Measurements from ENCODE around the gene GALP.

The GALP gene

DNA sequence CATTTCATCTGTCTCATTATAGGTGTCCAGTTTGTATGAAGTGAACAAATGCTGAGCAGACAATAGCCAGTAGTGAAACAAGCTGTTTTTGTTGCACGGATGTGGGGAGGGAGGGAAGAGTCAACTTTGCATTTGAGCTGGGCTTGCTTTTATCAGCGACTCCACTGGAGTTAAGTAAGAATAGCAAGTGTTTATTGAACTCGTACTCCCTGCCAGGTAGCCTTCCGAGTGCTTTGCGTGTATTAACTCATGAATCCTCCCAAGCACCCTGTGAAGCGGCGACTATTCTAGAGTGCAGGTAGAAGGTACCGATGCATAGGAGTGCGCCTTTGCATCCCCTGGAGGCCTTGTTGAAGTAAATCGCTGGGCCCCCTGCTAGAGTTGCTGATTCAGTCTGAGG, 39.4 kb upstream of the GALP start:
- TF ChIP-seq, protein P1, sequence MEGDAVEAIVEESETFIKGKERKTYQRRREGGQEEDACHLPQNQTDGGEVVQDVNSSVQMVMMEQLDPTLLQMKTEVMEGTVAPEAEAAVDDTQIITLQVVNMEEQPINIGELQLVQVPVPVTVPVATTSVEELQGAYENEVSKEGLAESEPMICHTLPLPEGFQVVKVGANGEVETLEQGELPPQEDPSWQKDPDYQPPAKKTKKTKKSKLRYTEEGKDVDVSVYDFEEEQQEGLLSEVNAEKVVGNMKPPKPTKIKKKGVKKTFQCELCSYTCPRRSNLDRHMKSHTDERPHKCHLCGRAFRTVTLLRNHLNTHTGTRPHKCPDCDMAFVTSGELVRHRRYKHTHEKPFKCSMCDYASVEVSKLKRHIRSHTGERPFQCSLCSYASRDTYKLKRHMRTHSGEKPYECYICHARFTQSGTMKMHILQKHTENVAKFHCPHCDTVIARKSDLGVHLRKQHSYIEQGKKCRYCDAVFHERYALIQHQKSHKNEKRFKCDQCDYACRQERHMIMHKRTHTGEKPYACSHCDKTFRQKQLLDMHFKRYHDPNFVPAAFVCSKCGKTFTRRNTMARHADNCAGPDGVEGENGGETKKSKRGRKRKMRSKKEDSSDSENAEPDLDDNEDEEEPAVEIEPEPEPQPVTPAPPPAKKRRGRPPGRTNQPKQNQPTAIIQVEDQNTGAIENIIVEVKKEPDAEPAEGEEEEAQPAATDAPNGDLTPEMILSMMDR (IDR thresholded peaks at IDR 0.05): no peak

DNA sequence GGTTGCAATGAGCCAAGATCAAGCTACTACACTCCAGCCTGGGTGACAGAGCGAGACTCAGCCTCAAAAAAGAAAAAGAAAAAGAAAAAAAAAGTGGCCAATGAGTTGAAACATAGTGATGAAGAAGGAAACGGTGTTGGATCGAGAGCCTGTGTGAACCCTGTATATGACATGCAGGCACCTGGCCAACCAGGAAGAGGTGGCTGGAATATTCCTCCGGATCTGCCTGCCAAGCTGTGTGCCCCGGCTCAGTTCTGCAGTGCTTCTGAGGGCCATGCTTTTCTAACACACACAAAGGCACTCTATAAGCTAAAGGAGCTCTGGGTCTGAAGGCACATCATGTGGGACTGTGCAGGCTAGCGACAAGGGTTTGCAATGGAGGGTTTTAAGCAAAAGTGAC, 38.4 kb upstream of the GALP start:
- TF ChIP-seq, protein P1 (IDR thresholded peaks at IDR 0.05): no peak

DNA sequence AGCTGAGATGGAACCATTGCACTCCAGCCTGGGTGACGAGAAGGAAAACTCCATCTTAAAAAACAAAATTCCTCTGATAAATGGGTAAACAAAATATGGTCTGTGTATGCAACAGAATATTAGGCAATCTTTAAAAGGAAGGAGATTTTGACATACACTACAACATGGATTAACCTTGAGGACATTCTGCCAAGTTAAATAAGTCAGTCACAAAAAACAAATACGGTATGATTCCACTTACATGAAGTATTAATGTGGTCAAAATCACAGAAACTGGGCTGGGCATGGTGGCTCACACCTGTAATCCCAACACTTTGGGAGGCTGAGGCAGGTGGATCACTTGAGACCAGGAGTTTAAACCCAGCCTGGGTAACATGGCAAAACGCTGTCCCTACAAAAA, 37.7 kb upstream of the GALP start:
- TF ChIP-seq, protein P1 (IDR thresholded peaks at IDR 0.05): no peak

DNA sequence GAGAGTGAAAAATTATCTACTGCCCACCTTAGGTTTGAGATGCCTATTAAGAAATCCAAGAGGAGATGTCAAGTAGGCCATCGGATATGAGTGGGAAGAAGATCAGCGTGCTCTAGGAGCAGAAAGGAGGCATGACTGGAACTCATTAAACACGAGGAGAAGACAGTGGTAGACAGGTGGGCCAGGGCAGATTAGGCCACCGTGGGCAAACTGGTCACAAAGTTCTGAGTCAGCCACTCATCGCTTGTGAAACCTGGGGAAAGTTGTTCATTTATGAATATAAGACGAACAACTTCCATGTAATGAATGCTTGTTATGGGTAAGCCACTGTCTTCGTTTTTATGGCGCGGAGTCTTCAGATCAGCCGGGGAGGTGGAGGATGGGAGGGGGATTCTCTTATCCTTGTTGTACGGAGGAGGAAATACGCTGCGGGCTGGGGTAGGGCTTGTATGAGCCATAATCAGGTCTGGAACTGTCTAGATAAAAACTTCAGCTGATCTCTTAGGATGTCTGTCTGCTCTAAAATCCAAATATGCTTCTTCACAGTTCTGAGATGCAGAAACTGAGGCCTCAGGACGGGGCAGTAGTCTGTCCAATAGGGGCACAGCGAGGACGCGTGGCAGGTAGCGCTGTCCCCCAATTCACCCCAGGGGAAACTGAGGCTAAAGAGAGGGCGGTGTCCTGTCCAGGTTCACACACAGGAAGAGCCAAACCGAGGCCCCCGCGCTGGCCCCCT, 35.8 kb upstream of the GALP start:
- TF ChIP-seq, protein P1 (IDR thresholded peaks at IDR 0.05): no peak

DNA sequence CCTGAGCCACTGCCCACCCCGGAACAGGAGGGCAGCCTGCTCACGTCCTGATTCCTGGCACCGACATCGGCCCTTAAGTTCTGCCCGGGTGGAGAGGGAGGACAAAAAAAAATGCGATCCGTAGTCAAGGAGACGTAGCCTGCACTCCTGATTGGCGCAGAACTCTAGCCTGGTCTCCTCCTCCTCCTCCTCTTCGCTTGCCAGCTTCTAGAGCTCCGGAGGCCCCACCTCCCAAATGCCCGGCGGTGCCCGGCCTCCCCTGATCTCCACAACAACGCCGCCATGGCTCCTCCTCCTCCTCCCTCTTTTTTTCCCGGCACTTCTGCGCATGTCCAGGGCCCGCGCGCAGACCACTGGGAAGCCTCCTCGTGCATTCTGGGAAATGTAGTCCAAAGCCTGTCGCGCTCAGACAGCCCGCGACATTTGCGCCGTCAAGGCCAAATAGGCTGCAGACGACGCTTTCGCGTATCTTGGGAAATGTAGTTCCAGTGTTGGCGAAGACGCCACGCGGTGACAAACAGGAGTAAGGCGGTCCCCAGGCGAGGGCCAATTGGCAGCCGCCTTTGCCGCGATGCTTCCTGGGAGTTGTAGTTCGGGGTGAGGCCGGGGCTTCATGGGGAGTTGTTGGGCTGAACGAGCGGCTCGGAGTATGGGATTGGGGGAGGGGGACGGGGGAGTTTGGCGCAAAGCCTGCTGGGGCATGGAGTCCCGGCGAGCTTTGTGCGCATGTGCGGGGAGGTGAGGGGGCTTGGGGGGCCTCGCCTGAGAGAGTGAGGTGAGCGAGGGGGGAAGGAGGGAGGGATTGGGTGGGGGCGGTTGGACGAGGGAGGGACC, 35.0 kb upstream of the GALP start, which contains the start of gene ZNF444:
ZNF444 (plus strand) TSS at position 705 of the 834 bp plus-strand sequence. CDS start 5,625 bp downstream, outside the sequence.
- TF ChIP-seq, protein P1 (IDR thresholded peaks at IDR 0.05): no peak

DNA sequence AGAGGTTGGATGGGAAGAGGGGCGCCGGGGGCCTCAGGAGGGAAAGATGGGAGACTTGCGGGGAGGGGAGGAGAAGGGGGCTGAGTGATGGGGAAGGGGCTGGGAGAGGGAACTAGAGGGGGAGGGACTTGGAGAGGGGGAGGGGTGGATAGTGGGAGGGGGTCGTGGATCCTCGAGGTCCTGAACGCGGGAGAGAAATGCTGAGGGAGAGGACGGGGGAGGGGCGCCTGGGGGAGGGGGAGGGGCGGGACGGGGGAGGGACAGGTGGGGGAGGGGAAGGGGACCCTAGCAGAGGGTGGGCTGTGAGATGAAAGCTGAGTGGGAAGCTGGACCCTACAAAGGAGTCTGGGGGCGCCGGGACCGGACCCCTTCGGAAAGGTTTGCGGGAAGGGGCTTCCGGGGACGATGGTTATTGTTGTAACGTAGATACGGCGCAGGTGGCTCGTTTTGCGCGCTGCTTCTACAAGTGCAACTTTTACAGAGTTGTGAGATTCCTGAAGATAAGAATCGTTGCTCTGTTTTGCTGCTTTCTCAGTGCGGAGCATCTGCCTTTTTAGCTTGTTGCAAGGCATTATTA, 34.3 kb upstream of the GALP start:
- TF ChIP-seq, protein P1 (IDR thresholded peaks at IDR 0.05): no peak

DNA sequence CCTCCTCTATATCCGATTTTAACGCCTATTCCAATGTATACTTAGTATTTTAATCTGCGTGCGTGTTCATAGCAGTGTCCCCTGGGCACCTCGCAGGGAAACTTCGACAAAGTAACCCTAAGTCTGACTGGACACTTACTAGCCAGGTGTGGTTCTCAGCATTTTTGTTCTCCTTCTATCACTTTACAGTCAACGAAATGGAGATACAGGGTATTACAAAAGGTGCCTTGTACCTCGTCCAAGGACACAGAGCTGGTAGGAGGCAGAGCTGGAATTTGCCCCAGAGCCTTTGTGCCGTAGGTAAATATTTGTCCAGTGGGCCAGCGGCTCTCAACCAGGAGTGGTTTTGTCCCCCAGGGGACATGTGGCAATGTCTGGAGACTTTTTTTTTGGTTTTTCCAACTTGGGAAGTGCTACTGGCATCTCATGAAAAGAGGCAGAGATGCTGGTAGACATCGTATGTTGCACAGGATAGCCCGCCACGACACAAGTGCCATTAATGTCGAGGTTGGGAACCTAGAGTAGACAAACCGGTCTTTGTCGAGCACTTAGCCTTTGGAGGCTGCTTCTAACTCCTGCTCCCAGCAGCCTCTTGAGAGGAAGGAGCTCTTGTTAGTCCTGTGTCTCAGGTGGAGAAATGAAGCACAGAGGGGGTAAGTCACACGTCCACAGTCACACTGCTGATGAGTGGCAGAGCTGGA, 33.6 kb upstream of the GALP start:
- TF ChIP-seq, protein P1 (IDR thresholded peaks at IDR 0.05): no peak

All from LNCAP (cell line).